Heart left ventricle (tissue), 16 donors: ENCODE data around the gene AGT. TPM values are rescaled to one million over a fixed set of nuclear protein-coding genes. Genes with fewer than 3 reads are reported as not detected.
A peak's percentile ranks its signal among the peaks of the same experiment; 100 is the strongest.
"Not testable (repeated sequence)": the region's sequence is repeated elsewhere in the genome, so short reads cannot be mapped to it uniquely, and the experiment has no call there.

Source experiments
- ATAC-seq, 4 donors: fragments of 200-7000 bp; cut with Tn5 transposase; one replicate each; pipeline ENCODE4 v1.9.1; 2020 to 2022; ENCODE audit warnings: moderate library complexity in 4 of 4, mild to moderate bottlenecking in 3 of 4, moderate number of reproducible peaks in 1 of 4
- DNase-seq, 5 donors: peaks; one replicate each; pipeline ENCODE4 v3.0.0-alpha.2; 2020
- H3K27ac ChIP-seq, 12 donors: fragments of 200-600 bp; sonication (generic) in 4 of 12; one replicate each; pipeline versions ENCODE4 v1.5.0 to v1.8.0; 2016 to 2022; ENCODE audit warnings: mild to moderate bottlenecking in 2 of 12
- H3K27me3 ChIP-seq, 9 donors: fragments of 200-600 bp; sonication (generic) in 2 of 9; one replicate each; pipeline versions ENCODE4 v1.5.1 to v1.8.0; 2016 to 2022; ENCODE audit warnings: mild to moderate bottlenecking in 3 of 9
- H3K36me3 ChIP-seq, 9 donors: fragments of 200-600 bp; sonication (generic) in 2 of 9; one replicate each; pipeline versions ENCODE4 v1.5.0 to v1.8.0; 2018 to 2022; ENCODE audit warnings: mild to moderate bottlenecking in 2 of 9
- H3K4me1 ChIP-seq, 12 donors: fragments of 200-600 bp; sonication (generic) in 4 of 12; one replicate each; pipeline versions ENCODE4 v1.5.0 to v1.8.0; 2016 to 2022; ENCODE audit warnings: mild to moderate bottlenecking in 3 of 12
- H3K4me3 ChIP-seq, 12 donors: fragments of 200-600 bp; sonication (generic) in 4 of 12; one replicate each; pipeline versions ENCODE4 v1.5.0 to v1.8.0; 2017 to 2022; ENCODE audit warnings: mild to moderate bottlenecking in 9 of 12, moderate library complexity in 4 of 12
- H3K9me3 ChIP-seq, 12 donors: fragments of 200-600 bp; sonication (generic) in 4 of 12; one replicate each; pipeline versions ENCODE4 v1.5.0 to v1.8.0; 2016 to 2022; ENCODE audit warnings: mild to moderate bottlenecking in 1 of 12
- CTCF ChIP-seq, 12 donors: fragments of 200-600 bp; sonication (generic) in 4 of 12; IDR thresholded peaks; one replicate each; pipeline versions ENCODE4 v1.5.0 to v1.8.0; 2018 to 2022; ENCODE audit warnings: antibody characterized with exemption in 12 of 12, mild to moderate bottlenecking in 5 of 12
- POLR2A ChIP-seq, 2 donors: fragments of 450-650 bp; IDR thresholded peaks; one replicate each; pipeline ENCODE4 v1.6.1; 2017; ENCODE audit warnings: antibody characterized with exemption in 2 of 2, mild to moderate bottlenecking in 2 of 2, moderate library complexity in 2 of 2
- whole genome bisulfite sequencing, 4 donors: extraction: QIAGEN DNeasy Blood & Tissue Kit in 2 of 4; methylation state at CpG; one replicate each; pipeline versions ENCODE4 v1.1.5 to v1.1.7; 2013 to 2018; 5-methylcytosine and 5-hydroxymethylcytosine counted together
- intact Hi-C, 10 donors: fragments of 100-400 bp; cut with DNase I; formaldehyde crosslinking; loops; one replicate each; pipeline versions ENCODE4 v1.11.1 to v1.14.2; 2022
- polyA plus RNA-seq, 2 donors: library from polyadenylated mRNA; stranded (reverse); fragments of 200-250 nt; gene quantifications; one replicate each; pipeline ENCODE4 v1.2.3, GENCODE V29; 2013
- total RNA-seq, 9 donors: library from RNA; depleted of rRNA in 2 of 9; stranded (reverse); fragments of >200 nt in 2 of 9; fragmentation: NEBNext Ultra II Directional in 3 of 9; extraction: Animal tissue kit (Norgen Biotek cat#: 25700) in 3 of 9; gene quantifications; one replicate each; pipeline versions ENCODE4 v1.1.0 to v1.2.4, GENCODE V29; 2016 to 2023
- donor health status: ischemic (EF 13 %, LVEDD 7.1; RV severe dilation, severe dysfunction).
- donor health status: healthy with polysubstance abuse.
- donor health status: DM: no; HTN: yes; CAD: no.
- donor health status: DM: no; HTN: no; CAD: no.
- donor health status: ischemic (EF 25% LVEDD 6.9; RV normal size, moderate dysfunction).
- donor health status: ischemic (EF 25% LVEDD 5.7; RV mildly dilated, moderate dysfunction).
- donor health status: healthy.
- donor health status: DM: yes; HTN: yes; CAD: no.
- donor health status: ischemic (EF 35%, LVEDD 5.7; RV mildly dilated, moderate dysfunction).
- donor health status: nonischemic (EF 11% LVEDD 7.7; RV severe dilation, severe dysfunction).
- donor health status: DM: yes; HTN: yes; CAD: no.
- donor health status: PGD.
- donor health status: ischemic (EF 29% LVEDD 5.4; RV normal size, mild dysfunction).
- donor health status: nonischemic (EF 23%, LVEDD 6.1; RV moderate dilation, normal function).

AGT gene
- total and polyA plus RNA-seq, 11 donors: 37.1 to 182 (median 69.8) TPM

- H3K27me3 ChIP-seq: no peaks in the 10 kb centered on the region
- intact Hi-C loops: no loop called here
- peaks cover 0 to 12% (median 6%) of the 10 kb centered on the region in 12 donors for H3K4me1 ChIP-seq
- WGBS, 4 donors: 67 to 86% (median 75%) methylated on average over 2 of the region's 2 CpGs
- H3K9me3 ChIP-seq: peaks cover 0 to 5% (median 0%) of the 10 kb centered on the region in 12 donors
- DNase-seq (no peak), ATAC-seq (no peak)
- H3K36me3 ChIP-seq: no peaks in the 10 kb centered on the region
- no peak overlapping the region for H3K27ac ChIP-seq
- H3K4me3 ChIP-seq: no peak overlapping the region
- TF ChIP-seq POLR2A (IDR thresholded peaks at IDR 0.05): no peak
- no peak for TF ChIP-seq CTCF (IDR thresholded peaks at IDR 0.05)
These were observed 21.5 kb upstream of the AGT start for GRCh38 chr1:230735447-230735846.

- peaks cover 0 to 43% (median 20%) of the 10 kb centered on the region in 12 donors for H3K4me1 ChIP-seq
- H3K9me3 ChIP-seq: no peaks in the 10 kb centered on the region
- no peaks in the 10 kb centered on the region for H3K27me3 ChIP-seq
- 15 to 25% (median 20%) methylated on average over 5 of the region's 5 CpGs for WGBS, 4 donors
- TF ChIP-seq POLR2A (IDR thresholded peaks at IDR 0.05) (no peak), CTCF (IDR thresholded peaks at IDR 0.05) (no peak)
- peak overlapping the region in 10 of 12 donors; percentile 18 to 77 (median 61) for H3K27ac ChIP-seq
- peak; percentile 70 to 85 (median 82) for ATAC-seq
- intact Hi-C loops: no loop called here
- peak in 1 of 5 donors; percentile 47 for DNase-seq
- H3K36me3 ChIP-seq: no peaks in the 10 kb centered on the region
- H3K4me3 ChIP-seq: no peak overlapping the region
These were observed 17.1 kb upstream of the AGT start for GRCh38 chr1:230730977-230731376.

GRCh38 chr1:230728710-230729392 lies 14.9 kb upstream of the AGT start:
- H3K27ac ChIP-seq: peak overlapping the region in 9 of 12 donors; percentile 6 to 69 (median 48)
- peak in 2 of 5 donors; percentile 44 to 51 for DNase-seq
- H3K4me1 ChIP-seq: peaks cover 0 to 54% (median 20%) of the 10 kb centered on the region in 12 donors
- H3K4me3 ChIP-seq: no peak overlapping the region
- 22 to 45% (median 29%) methylated on average over 6 of the region's 6 CpGs for WGBS, 4 donors
- intact Hi-C loops: no loop called here
- H3K36me3 ChIP-seq: no peaks in the 10 kb centered on the region
- ATAC-seq: peak; percentile 19 to 55 (median 39)
- no peaks in the 10 kb centered on the region for H3K27me3 ChIP-seq
- TF ChIP-seq CTCF (IDR thresholded peaks at IDR 0.05) (no peak), POLR2A (IDR thresholded peaks at IDR 0.05) (no peak)
- H3K9me3 ChIP-seq: no peaks in the 10 kb centered on the region

- TF ChIP-seq POLR2A (IDR thresholded peaks at IDR 0.05) (no peak), CTCF (IDR thresholded peaks at IDR 0.05) (no peak)
- no peak overlapping the region for H3K4me3 ChIP-seq
- intact Hi-C loops: no loop called here
- no peaks in the 10 kb centered on the region for H3K27me3 ChIP-seq
- no peaks in the 10 kb centered on the region for H3K9me3 ChIP-seq
- H3K36me3 ChIP-seq: no peaks in the 10 kb centered on the region
- DNase-seq (peak in 3 of 5 donors; percentile 37 to 62 (median 43)), ATAC-seq (peak; percentile 63 to 86 (median 72))
- H3K27ac ChIP-seq: peak overlapping the region in 10 of 12 donors; percentile 51 to 91 (median 58)
- H3K4me1 ChIP-seq: peaks cover 0 to 53% (median 14%) of the 10 kb centered on the region in 12 donors
- whole genome bisulfite sequencing, 4 donors: 52 to 60% (median 60%) methylated on average over 6 of the region's 6 CpGs
These were observed 11.5 kb upstream of the AGT start for GRCh38 chr1:230725256-230726012.

- DNase-seq, H3K9me3 ChIP-seq, H3K27me3 ChIP-seq, H3K4me3 ChIP-seq, H3K36me3 ChIP-seq, ATAC-seq, H3K27ac ChIP-seq: not testable (repeated sequence)
- H3K4me1 ChIP-seq: peaks cover 0 to 29% (median 0%) of the 10 kb centered on the region in 12 donors
- intact Hi-C loops: loop anchor here in 1 of 10 donors (5.0 kb wide), 1 partner anchor 50 kb away; no protein-coding TSS in a partner anchor
- 93 to 98% (median 96%) methylated on average over 3 of the region's 3 CpGs for WGBS, 4 donors
These were observed 8.1 kb upstream of the AGT start for GRCh38 chr1:230721849-230722522.
